Glutamatergic neuron (in vitro differentiated cells): Measurements from ENCODE around the gene KCNQ1. TPM values are rescaled to one million over a fixed set of nuclear protein-coding genes. Genes with fewer than 3 reads are reported as not detected.

ENCODE experiments used
- DNase-seq: peaks from one replicate; pipeline ENCODE4 v3.0.0; 2022
- H3K27ac Mint-ChIP-seq: one replicate; pipeline ENCODE4 v1.8.0; 2020; ENCODE audit warnings: mild to moderate bottlenecking, mixed read lengths, inconsistent platforms; ENCODE audit not compliant: unreplicated experiment
- H3K27me3 Mint-ChIP-seq: one replicate; pipeline ENCODE4 v1.8.0; 2020; ENCODE audit warnings: mild to moderate bottlenecking, moderate library complexity, mixed read lengths, inconsistent platforms; ENCODE audit not compliant: unreplicated experiment
- H3K36me3 Mint-ChIP-seq: one replicate; pipeline ENCODE4 v1.8.0; 2020; ENCODE audit warnings: mild to moderate bottlenecking, mixed read lengths, inconsistent platforms; ENCODE audit not compliant: unreplicated experiment
- H3K4me1 Mint-ChIP-seq: one replicate; pipeline ENCODE4 v1.8.0; 2020; ENCODE audit warnings: mild to moderate bottlenecking, low read depth, mixed read lengths, inconsistent platforms; ENCODE audit not compliant: unreplicated experiment
- H3K4me3 Mint-ChIP-seq: one replicate; pipeline ENCODE4 v1.8.0; 2020; ENCODE audit warnings: mild to moderate bottlenecking, mixed read lengths, inconsistent platforms; ENCODE audit not compliant: unreplicated experiment
- H3K9me3 Mint-ChIP-seq: one replicate; pipeline ENCODE4 v1.8.0; 2020; ENCODE audit warnings: mild to moderate bottlenecking, moderate library complexity, mixed read lengths, inconsistent platforms; ENCODE audit not compliant: unreplicated experiment
- total RNA-seq: library from RNA; stranded (reverse); fragmentation: NEBNext Ultra II Directional; extraction: Animal tissue kit (Norgen Biotek cat#: 25700); gene quantifications from one replicate; pipeline ENCODE4 v1.2.1, GENCODE V29; 2021; ENCODE audit not compliant: unreplicated experiment
- TF ChIP-seq, protein P1 (sequence below): fragments of 200-600 bp; sonication (generic); IDR thresholded peaks from one replicate; pipeline ENCODE4 v1.5.0; 2021; ENCODE audit not compliant: partially characterized antibody, unreplicated experiment

The KCNQ1 gene
- total RNA-seq, 1 donor from 2014 or later = 0.44 TPM

DNA sequence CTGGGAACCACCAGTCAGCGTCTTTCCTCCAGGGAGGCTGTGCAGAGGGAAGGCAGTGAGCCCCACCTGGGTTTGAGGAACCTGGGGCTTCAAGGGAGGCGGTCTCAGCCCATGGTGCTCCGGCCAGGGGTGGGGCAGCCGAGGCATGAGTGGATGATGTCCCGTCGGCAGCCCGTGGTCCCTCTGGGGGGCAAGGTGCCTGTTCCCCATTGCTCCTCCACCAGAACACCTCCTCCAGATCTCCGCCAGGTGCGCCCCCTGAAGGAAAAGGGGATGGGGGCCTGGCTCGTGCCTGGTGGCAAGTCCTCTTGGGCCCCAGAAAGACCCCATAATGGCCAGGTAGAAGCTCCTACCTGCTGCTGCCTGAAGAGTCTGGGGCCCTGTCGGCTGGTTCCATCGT lies 94.1 kb downstream of the KCNQ1 start:
- TF ChIP-seq, protein P1, sequence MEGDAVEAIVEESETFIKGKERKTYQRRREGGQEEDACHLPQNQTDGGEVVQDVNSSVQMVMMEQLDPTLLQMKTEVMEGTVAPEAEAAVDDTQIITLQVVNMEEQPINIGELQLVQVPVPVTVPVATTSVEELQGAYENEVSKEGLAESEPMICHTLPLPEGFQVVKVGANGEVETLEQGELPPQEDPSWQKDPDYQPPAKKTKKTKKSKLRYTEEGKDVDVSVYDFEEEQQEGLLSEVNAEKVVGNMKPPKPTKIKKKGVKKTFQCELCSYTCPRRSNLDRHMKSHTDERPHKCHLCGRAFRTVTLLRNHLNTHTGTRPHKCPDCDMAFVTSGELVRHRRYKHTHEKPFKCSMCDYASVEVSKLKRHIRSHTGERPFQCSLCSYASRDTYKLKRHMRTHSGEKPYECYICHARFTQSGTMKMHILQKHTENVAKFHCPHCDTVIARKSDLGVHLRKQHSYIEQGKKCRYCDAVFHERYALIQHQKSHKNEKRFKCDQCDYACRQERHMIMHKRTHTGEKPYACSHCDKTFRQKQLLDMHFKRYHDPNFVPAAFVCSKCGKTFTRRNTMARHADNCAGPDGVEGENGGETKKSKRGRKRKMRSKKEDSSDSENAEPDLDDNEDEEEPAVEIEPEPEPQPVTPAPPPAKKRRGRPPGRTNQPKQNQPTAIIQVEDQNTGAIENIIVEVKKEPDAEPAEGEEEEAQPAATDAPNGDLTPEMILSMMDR = no peak
- Mint-ChIP-seq H3K4me1 (peaks cover 5% of the 10 kb centered on the region), H3K27me3 (peaks cover 5% of the 10 kb centered on the region), H3K9me3 (no peaks in the 10 kb centered on the region), H3K36me3 (no peaks in the 10 kb centered on the region), H3K4me3 (no peak overlapping the region), H3K27ac (no peak overlapping the region)
- DNase-seq = peak; percentile 10

DNA sequence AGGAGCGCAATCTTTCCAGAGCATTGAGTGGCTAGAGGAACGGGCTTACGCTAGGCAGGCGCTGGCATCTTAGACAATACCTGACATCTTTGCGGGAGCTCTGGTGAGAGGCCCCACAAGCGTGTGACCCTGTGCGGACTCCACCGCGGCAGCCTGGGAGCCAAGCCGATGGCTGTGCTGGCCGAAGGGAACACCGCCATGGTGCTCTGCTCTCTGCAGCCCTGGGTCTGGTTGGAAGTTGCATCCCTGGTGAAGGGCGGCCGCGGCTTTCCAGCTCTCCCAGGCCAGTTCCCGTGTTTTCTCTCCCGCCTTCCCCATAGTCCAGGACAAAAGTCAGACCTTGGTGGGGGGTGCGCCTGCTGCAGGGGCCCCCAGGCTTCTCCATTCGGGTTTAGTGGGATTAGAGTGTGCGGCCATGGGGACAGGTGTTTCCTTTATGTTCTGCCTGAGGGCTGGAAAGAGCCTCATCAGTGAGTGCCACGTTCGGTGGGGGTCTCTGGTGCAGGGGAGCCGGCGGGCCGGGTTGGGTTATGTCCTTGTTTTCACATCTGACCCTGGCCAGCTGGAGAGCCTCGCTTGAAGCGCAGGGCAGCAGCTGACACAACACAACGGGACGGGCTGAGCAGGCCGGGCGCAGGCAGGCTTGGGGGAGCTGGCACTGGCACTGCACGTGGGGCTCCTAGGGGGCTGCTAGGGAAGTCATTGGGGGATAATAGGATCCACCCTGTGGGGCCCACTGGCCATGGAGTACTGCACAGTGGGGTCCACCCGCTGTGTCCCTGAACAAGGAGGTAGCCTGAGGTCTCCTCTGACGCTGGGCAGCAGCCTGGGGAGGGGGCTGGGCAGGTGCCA lies 94.8 kb downstream of the KCNQ1 start:
- Mint-ChIP-seq H3K4me3 (no peak overlapping the region), H3K9me3 (no peaks in the 10 kb centered on the region), H3K27me3 (peaks cover 5% of the 10 kb centered on the region), H3K4me1 (peaks cover 5% of the 10 kb centered on the region), H3K27ac (no peak overlapping the region), H3K36me3 (no peaks in the 10 kb centered on the region)
- TF ChIP-seq, protein P1 = no peak
- DNase-seq = peak; percentile 11

DNA sequence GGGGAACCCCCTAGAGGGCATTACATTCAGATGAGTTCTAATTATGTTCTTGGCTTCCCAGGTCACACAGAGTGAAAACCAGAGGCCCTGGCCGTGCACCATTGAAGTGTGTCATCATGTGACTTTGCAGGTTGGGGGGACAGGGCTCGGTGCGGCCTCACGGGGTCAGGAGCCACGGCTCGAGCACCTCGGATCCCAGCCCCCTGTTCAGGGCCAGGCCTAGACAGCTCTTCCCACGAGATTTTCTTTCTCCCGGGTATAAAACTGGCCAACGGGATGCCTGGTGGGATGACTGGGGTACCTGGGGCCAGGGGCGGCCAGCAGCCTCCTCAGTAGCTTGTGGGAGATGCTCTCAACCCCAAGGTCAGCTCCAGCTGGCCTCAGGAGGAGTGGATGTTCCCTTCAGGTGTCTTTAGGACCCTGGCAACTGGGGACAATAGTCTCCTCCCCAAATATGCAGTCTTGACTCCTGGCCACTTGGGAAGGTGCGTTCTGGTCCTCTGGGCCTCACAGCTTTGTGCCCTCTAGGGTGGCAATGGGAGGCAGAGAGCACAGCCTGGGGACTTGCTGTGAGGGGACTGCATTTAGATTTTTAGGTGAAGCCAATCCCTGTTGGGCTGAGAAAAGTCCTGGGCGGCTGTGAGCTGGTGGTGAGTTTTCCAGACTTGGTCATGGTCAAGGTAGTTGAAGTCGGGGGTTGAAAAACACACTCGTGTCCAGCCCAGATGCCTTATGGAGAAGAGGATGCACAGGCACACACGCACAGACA lies 95.6 kb downstream of the KCNQ1 start:
- TF ChIP-seq, protein P1 = no peak
- H3K4me3 Mint-ChIP-seq = no peak overlapping the region
- H3K27ac Mint-ChIP-seq = peak overlapping the region; percentile 25
- no peaks in the 10 kb centered on the region for H3K36me3 Mint-ChIP-seq
- H3K4me1 Mint-ChIP-seq = peaks cover 5% of the 10 kb centered on the region
- peaks cover 5% of the 10 kb centered on the region for H3K27me3 Mint-ChIP-seq
- no peaks in the 10 kb centered on the region for H3K9me3 Mint-ChIP-seq
- DNase-seq = peak; percentile 5

DNA sequence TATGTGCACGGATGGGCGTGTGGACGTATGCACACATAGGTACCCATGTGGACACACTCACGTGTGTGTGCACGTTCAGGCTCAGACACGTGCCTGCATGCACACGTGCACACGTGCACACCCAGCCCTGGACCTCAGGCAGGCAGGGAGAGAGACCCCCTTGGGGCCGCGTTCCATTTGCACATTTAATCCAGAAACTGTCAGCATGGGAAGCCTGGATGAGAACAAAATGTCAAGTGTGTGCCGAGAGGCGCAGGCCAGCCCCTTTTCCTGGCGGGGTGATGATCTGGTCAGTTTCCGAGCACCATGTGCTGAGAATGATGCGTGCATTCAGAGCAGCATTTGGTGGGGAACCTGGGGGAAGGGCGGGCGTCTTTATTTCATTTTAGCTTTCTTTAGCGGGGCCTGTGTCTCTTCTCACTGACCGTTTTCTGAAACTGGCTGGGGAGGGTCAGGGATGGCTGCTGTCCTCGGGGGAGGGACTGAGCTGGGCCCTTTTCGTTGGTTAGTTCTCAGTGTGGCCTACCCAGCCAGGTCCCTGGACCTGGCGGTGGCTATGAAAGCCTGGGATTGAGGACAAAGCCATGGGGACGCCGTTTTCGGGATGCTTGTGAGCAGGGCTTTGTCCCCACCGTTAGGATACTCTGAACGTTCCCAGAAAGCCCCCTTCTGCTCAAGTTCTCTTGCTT lies 96.3 kb downstream of the KCNQ1 start:
- Mint-ChIP-seq H3K4me3 (no peak overlapping the region), H3K4me1 (peaks cover 5% of the 10 kb centered on the region), H3K27ac (peak overlapping the region; percentile 25), H3K27me3 (peaks cover 5% of the 10 kb centered on the region), H3K36me3 (no peaks in the 10 kb centered on the region), H3K9me3 (no peaks in the 10 kb centered on the region)
- DNase-seq = peak; percentile 16
- TF ChIP-seq, protein P1 = no peak
